HepG2 (cell line): ENCODE results near the gene GDPD5.

Experiments
- IRF2 ChIP-seq: IDR thresholded peaks from 2 replicates; pipeline ENCODE4 v1.6.1; 2018; ENCODE audit warnings: missing genetic modification reagents, missing compliant biosample characterization
- NFE2L2 ChIP-seq: fragments of 150-350 bp; IDR thresholded peaks from 2 replicates; pipeline ENCODE4 v1.6.1; 2014; ENCODE audit warnings: low read length
- NFIB ChIP-seq: sonication (generic); formaldehyde crosslinking; IDR thresholded peaks from 2 replicates; pipeline ENCODE4 v1.9.0; 2021; ENCODE audit warnings: missing genetic modification reagents, mild to moderate bottlenecking, borderline replicate concordance
- RXRA ChIP-seq: sonication (generic); formaldehyde crosslinking; IDR thresholded peaks from 2 replicates; pipeline ENCODE4 v1.5.1; 2020; ENCODE audit warnings: missing genetic modification reagents
- TARDBP ChIP-seq: sonication (generic); formaldehyde crosslinking; IDR thresholded peaks from 2 replicates; pipeline ENCODE4 v1.8.0; 2022; ENCODE audit warnings: mild to moderate bottlenecking, missing genetic modification reagents
- ZNF510 ChIP-seq: sonication (generic); formaldehyde crosslinking; IDR thresholded peaks from 2 replicates; pipeline ENCODE4 v1.4.0; 2020; ENCODE audit warnings: low read depth, mild to moderate bottlenecking, missing genetic modification reagents
- TF ChIP-seq, protein P1 (sequence below): sonication (generic); formaldehyde crosslinking; conservative IDR thresholded peaks from 2 replicates; pipeline ENCODE4 v1.4.0; 2020; ENCODE audit warnings: missing genetic modification reagents
- TF ChIP-seq, protein P2 (sequence below): IDR thresholded peaks from 2 replicates; pipeline ENCODE4 v1.6.1; 2016
- TF ChIP-seq, protein P3 (sequence below): sonication (generic); formaldehyde crosslinking; IDR thresholded peaks from 2 replicates; pipeline ENCODE4 v1.5.0; 2020; ENCODE audit warnings: mild to moderate bottlenecking, missing genetic modification reagents, moderate library complexity

DNA sequence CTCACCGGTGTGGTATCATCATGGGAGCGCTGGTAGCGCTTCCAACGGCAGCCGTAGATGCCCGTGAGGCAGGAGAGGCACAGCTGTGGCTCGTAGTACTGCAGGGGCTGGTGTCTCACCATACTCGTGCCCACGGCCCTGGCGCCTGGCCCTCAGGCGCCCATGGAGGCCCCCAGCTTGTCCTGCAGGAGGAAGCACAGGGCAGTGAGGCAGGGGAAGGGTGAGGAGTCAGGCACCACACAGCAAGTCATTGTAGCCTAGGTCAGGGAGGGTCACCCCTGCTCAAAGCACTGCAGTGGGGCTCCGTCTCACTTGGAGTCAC, 48.2 kb downstream of the GDPD5 start:
- TF ChIP-seq ZNF510 (no peak), RXRA (CRISPR knock-in tag) (no peak), NFIB (CRISPR knock-in tag) (no peak), TARDBP (CRISPR knock-in tag) (no peak), IRF2 (CRISPR knock-in tag) (no peak), NFE2L2 (no peak)
- TF ChIP-seq, protein P1, sequence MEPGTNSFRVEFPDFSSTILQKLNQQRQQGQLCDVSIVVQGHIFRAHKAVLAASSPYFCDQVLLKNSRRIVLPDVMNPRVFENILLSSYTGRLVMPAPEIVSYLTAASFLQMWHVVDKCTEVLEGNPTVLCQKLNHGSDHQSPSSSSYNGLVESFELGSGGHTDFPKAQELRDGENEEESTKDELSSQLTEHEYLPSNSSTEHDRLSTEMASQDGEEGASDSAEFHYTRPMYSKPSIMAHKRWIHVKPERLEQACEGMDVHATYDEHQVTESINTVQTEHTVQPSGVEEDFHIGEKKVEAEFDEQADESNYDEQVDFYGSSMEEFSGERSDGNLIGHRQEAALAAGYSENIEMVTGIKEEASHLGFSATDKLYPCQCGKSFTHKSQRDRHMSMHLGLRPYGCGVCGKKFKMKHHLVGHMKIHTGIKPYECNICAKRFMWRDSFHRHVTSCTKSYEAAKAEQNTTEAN (CRISPR knock-in tag) = no peak
- TF ChIP-seq, protein P2, sequence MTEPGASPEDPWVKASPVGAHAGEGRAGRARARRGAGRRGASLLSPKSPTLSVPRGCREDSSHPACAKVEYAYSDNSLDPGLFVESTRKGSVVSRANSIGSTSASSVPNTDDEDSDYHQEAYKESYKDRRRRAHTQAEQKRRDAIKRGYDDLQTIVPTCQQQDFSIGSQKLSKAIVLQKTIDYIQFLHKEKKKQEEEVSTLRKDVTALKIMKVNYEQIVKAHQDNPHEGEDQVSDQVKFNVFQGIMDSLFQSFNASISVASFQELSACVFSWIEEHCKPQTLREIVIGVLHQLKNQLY = no peak
- TF ChIP-seq, protein P3, sequence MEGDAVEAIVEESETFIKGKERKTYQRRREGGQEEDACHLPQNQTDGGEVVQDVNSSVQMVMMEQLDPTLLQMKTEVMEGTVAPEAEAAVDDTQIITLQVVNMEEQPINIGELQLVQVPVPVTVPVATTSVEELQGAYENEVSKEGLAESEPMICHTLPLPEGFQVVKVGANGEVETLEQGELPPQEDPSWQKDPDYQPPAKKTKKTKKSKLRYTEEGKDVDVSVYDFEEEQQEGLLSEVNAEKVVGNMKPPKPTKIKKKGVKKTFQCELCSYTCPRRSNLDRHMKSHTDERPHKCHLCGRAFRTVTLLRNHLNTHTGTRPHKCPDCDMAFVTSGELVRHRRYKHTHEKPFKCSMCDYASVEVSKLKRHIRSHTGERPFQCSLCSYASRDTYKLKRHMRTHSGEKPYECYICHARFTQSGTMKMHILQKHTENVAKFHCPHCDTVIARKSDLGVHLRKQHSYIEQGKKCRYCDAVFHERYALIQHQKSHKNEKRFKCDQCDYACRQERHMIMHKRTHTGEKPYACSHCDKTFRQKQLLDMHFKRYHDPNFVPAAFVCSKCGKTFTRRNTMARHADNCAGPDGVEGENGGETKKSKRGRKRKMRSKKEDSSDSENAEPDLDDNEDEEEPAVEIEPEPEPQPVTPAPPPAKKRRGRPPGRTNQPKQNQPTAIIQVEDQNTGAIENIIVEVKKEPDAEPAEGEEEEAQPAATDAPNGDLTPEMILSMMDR (CRISPR knock-in tag) = no peak
